Left lobe of liver (tissue), 2 donors: Measurements from ENCODE around the gene KAT6B. TPM values are rescaled to one million over a fixed set of nuclear protein-coding genes. Genes with fewer than 3 reads are reported as not detected.
A peak's percentile ranks its signal among the peaks of the same experiment; 100 is the strongest.
"Not testable (repeated sequence)": the region's sequence is repeated elsewhere in the genome, so short reads cannot be mapped to it uniquely, and the experiment has no call there.

Source experiments
- ATAC-seq: fragments of 200-7000 bp; cut with Tn5 transposase; one replicate; pipeline ENCODE4 v1.9.1; 2020; ENCODE audit warnings: mild to moderate bottlenecking, moderate library complexity
- DNase-seq: peaks from one replicate; pipeline ENCODE4 v3.0.0-alpha.2; 2020; ENCODE audit warnings: low spot score
- total RNA-seq: library from RNA; stranded (reverse); gene quantifications from one replicate; pipeline ENCODE4 v1.2.1, GENCODE V29; 2021
- donor health status: DM: no; HTN: no; CAD: no; lungs with moderate emphysema.
- donor health status: DM: no; HTN: yes; CAD: no.

KAT6B gene
- total RNA-seq, 1 donor from 2014 or later: 9.4 TPM

GRCh38 chr10:74856940-74857339 lies 30.5 kb downstream of the KAT6B start:
- DNase-seq (no peak), ATAC-seq (no peak)

GRCh38 chr10:74857586-74857985 lies 31.2 kb downstream of the KAT6B start:
- ATAC-seq (no peak), DNase-seq (no peak)

GRCh38 chr10:74859546-74859945 lies 33.1 kb downstream of the KAT6B start:
- ATAC-seq (no peak), DNase-seq (no peak)

- DNase-seq: no peak
- ATAC-seq: no peak
Measured at GRCh38 chr10:74862625-74863024, 36.2 kb downstream of the KAT6B start.

GRCh38 chr10:74863551-74863950 lies 37.2 kb downstream of the KAT6B start:
- no peak for ATAC-seq

GRCh38 chr10:74867351-74867750 lies 41.0 kb downstream of the KAT6B start:
- DNase-seq: no peak
- no peak for ATAC-seq

More at GRCh38 chr10:74863551-74863950, 37.2 kb downstream of the KAT6B start:
- DNase-seq: no peak

GRCh38 chr10:74868392-74868977 lies 42.1 kb downstream of the KAT6B start:
- DNase-seq: no peak
- no peak for ATAC-seq

GRCh38 chr10:74869635-74870034 lies 43.2 kb downstream of the KAT6B start:
- DNase-seq (no peak), ATAC-seq (peak; percentile 63)

- no peak for DNase-seq
- ATAC-seq: no peak
Measured at GRCh38 chr10:74870191-74870590, 43.8 kb downstream of the KAT6B start.

GRCh38 chr10:74871595-74872382 lies 45.4 kb downstream of the KAT6B start:
- ATAC-seq (no peak), DNase-seq (no peak)

GRCh38 chr10:74873803-74874454 lies 47.5 kb downstream of the KAT6B start:
- DNase-seq (no peak), ATAC-seq (no peak)

GRCh38 chr10:74874649-74875048 lies 48.2 kb downstream of the KAT6B start:
- DNase-seq: no peak
- ATAC-seq: no peak

- no peak for DNase-seq
- peak; percentile 22 for ATAC-seq
Measured at GRCh38 chr10:74875068-74875467, 48.7 kb downstream of the KAT6B start.

GRCh38 chr10:74875966-74876365 lies 49.6 kb downstream of the KAT6B start:
- ATAC-seq: peak; percentile 52
- no peak for DNase-seq

GRCh38 chr10:74877054-74877453 lies 50.7 kb downstream of the KAT6B start:
- not testable (repeated sequence) for DNase-seq, ATAC-seq

GRCh38 chr10:74877898-74878297 lies 51.5 kb downstream of the KAT6B start:
- no peak for DNase-seq
- ATAC-seq: no peak

GRCh38 chr10:74880041-74880440 lies 53.6 kb downstream of the KAT6B start:
- no peak for ATAC-seq
- no peak for DNase-seq

- DNase-seq (no peak), ATAC-seq (peak; percentile 83)
Measured at GRCh38 chr10:74881253-74881884, 55.0 kb downstream of the KAT6B start.

- ATAC-seq: no peak
- DNase-seq: no peak
Measured at GRCh38 chr10:74882427-74882826, 56.0 kb downstream of the KAT6B start.

- ATAC-seq (no peak), DNase-seq (no peak)
Measured at GRCh38 chr10:74882831-74883230, 56.4 kb downstream of the KAT6B start.

- ATAC-seq: no peak
- DNase-seq: no peak
Measured at GRCh38 chr10:74883428-74883827, 57.0 kb downstream of the KAT6B start.
